ENCODE data around the gene YWHAG. TPM values are rescaled to one million over a fixed set of nuclear protein-coding genes. Genes with fewer than 3 reads are reported as not detected.

Gene YWHAG
- total and polyA plus RNA-seq, 9 of the 15 experiments (the other 6 are each of a cell fraction or from before 2014, with no cell fraction given) = 30.4 to 246 (median 94.5) TPM

GRCh38 chr7:76315364-76315763, 43.4 kb downstream of the YWHAG start (continued):
- TF ChIP-seq, protein P1, sequence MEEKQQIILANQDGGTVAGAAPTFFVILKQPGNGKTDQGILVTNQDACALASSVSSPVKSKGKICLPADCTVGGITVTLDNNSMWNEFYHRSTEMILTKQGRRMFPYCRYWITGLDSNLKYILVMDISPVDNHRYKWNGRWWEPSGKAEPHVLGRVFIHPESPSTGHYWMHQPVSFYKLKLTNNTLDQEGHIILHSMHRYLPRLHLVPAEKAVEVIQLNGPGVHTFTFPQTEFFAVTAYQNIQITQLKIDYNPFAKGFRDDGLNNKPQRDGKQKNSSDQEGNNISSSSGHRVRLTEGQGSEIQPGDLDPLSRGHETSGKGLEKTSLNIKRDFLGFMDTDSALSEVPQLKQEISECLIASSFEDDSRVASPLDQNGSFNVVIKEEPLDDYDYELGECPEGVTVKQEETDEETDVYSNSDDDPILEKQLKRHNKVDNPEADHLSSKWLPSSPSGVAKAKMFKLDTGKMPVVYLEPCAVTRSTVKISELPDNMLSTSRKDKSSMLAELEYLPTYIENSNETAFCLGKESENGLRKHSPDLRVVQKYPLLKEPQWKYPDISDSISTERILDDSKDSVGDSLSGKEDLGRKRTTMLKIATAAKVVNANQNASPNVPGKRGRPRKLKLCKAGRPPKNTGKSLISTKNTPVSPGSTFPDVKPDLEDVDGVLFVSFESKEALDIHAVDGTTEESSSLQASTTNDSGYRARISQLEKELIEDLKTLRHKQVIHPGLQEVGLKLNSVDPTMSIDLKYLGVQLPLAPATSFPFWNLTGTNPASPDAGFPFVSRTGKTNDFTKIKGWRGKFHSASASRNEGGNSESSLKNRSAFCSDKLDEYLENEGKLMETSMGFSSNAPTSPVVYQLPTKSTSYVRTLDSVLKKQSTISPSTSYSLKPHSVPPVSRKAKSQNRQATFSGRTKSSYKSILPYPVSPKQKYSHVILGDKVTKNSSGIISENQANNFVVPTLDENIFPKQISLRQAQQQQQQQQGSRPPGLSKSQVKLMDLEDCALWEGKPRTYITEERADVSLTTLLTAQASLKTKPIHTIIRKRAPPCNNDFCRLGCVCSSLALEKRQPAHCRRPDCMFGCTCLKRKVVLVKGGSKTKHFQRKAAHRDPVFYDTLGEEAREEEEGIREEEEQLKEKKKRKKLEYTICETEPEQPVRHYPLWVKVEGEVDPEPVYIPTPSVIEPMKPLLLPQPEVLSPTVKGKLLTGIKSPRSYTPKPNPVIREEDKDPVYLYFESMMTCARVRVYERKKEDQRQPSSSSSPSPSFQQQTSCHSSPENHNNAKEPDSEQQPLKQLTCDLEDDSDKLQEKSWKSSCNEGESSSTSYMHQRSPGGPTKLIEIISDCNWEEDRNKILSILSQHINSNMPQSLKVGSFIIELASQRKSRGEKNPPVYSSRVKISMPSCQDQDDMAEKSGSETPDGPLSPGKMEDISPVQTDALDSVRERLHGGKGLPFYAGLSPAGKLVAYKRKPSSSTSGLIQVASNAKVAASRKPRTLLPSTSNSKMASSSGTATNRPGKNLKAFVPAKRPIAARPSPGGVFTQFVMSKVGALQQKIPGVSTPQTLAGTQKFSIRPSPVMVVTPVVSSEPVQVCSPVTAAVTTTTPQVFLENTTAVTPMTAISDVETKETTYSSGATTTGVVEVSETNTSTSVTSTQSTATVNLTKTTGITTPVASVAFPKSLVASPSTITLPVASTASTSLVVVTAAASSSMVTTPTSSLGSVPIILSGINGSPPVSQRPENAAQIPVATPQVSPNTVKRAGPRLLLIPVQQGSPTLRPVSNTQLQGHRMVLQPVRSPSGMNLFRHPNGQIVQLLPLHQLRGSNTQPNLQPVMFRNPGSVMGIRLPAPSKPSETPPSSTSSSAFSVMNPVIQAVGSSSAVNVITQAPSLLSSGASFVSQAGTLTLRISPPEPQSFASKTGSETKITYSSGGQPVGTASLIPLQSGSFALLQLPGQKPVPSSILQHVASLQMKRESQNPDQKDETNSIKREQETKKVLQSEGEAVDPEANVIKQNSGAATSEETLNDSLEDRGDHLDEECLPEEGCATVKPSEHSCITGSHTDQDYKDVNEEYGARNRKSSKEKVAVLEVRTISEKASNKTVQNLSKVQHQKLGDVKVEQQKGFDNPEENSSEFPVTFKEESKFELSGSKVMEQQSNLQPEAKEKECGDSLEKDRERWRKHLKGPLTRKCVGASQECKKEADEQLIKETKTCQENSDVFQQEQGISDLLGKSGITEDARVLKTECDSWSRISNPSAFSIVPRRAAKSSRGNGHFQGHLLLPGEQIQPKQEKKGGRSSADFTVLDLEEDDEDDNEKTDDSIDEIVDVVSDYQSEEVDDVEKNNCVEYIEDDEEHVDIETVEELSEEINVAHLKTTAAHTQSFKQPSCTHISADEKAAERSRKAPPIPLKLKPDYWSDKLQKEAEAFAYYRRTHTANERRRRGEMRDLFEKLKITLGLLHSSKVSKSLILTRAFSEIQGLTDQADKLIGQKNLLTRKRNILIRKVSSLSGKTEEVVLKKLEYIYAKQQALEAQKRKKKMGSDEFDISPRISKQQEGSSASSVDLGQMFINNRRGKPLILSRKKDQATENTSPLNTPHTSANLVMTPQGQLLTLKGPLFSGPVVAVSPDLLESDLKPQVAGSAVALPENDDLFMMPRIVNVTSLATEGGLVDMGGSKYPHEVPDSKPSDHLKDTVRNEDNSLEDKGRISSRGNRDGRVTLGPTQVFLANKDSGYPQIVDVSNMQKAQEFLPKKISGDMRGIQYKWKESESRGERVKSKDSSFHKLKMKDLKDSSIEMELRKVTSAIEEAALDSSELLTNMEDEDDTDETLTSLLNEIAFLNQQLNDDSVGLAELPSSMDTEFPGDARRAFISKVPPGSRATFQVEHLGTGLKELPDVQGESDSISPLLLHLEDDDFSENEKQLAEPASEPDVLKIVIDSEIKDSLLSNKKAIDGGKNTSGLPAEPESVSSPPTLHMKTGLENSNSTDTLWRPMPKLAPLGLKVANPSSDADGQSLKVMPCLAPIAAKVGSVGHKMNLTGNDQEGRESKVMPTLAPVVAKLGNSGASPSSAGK (IDR thresholded peaks at IDR 0.05) = no peak
- TF ChIP-seq HLTF (IDR thresholded peaks at IDR 0.05) (no peak), SIRT6 (IDR thresholded peaks at IDR 0.05; ENCODE audit: low read depth, low read length) (no peak), GABPB2 (CRISPR knock-in tag; conservative IDR thresholded peaks at IDR 0.05) (no peak), E2F3 (CRISPR knock-in tag; IDR thresholded peaks at IDR 0.05) (no peak), RBM25 (IDR thresholded peaks at IDR 0.05; ENCODE audit: low read depth, low read length, severe bottlenecking) (no peak), MEIS2 (IDR thresholded peaks at IDR 0.05; ENCODE audit: partially characterized antibody) (peak; percentile 54), ZNF695 (CRISPR knock-in tag; IDR thresholded peaks at IDR 0.05) (no peak), ID3 (CRISPR knock-in tag; IDR thresholded peaks at IDR 0.05) (no peak), ID3 (tag; IDR thresholded peaks at IDR 0.05) (no peak), RHOXF2B (CRISPR knock-in tag; conservative IDR thresholded peaks at IDR 0.05) (no peak), ZNF165 (CRISPR knock-in tag; IDR thresholded peaks at IDR 0.05; ENCODE audit: borderline replicate concordance) (no peak), TAF1 (IDR thresholded peaks at IDR 0.05; ENCODE audit: control insufficient read depth, extremely low read depth, insufficient read depth, low read length, severe bottlenecking) (no peak)
- TF ChIP-seq, protein P2, sequence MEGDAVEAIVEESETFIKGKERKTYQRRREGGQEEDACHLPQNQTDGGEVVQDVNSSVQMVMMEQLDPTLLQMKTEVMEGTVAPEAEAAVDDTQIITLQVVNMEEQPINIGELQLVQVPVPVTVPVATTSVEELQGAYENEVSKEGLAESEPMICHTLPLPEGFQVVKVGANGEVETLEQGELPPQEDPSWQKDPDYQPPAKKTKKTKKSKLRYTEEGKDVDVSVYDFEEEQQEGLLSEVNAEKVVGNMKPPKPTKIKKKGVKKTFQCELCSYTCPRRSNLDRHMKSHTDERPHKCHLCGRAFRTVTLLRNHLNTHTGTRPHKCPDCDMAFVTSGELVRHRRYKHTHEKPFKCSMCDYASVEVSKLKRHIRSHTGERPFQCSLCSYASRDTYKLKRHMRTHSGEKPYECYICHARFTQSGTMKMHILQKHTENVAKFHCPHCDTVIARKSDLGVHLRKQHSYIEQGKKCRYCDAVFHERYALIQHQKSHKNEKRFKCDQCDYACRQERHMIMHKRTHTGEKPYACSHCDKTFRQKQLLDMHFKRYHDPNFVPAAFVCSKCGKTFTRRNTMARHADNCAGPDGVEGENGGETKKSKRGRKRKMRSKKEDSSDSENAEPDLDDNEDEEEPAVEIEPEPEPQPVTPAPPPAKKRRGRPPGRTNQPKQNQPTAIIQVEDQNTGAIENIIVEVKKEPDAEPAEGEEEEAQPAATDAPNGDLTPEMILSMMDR (IDR thresholded peaks at IDR 0.05 in 2 of 3, conservative IDR thresholded peaks at IDR 0.05 in 1 of 3; ENCODE audit: insufficient read depth in 2 of 3, low read depth in 1 of 3, low read length in 3 of 3) = peak; percentile 22 to 51 (median 35); a peak in 3 of 6 replicates
